ENCODE measurements around the gene SLC7A14. TPM values are rescaled to one million over a fixed set of nuclear protein-coding genes. Genes with fewer than 3 reads are reported as not detected.

SLC7A14 gene
- total RNA-seq, 2 experiments from 2014 or later: not detected

- TF ChIP-seq EZH2phosphoT487 (IDR thresholded peaks at IDR 0.05; ENCODE audit: borderline replicate concordance, low read depth, low read length) (no peak), CTCF (conservative IDR thresholded peaks at IDR 0.05; ENCODE audit: low read length) (no peak)
- H3K79me2 ChIP-seq (ENCODE audit: insufficient read depth, low read depth, low read length): no peaks in the 10 kb centered on the region
- CTCF ChIA-PET (ENCODE audit: unreplicated experiment): no interaction called here
Measured at GRCh38 chr3:170465955-170466354, 119.9 kb downstream of the SLC7A14 start.

GRCh38 chr3:170463011-170463410 lies 122.9 kb downstream of the SLC7A14 start:
- intact Hi-C loops (cut with micrococcal nuclease; ENCODE audit: unreplicated experiment): no loop called here
- CTCF ChIA-PET (ENCODE audit: unreplicated experiment): no interaction called here
- H4K20me1 ChIP-seq (ENCODE audit: insufficient read depth, low read length): no peaks in the 10 kb centered on the region
- no peak overlapping the region for H3K4me2 ChIP-seq (ENCODE audit: low read length)
- no peaks in the 10 kb centered on the region for H3K4me1 ChIP-seq (ENCODE audit: insufficient read depth, low read length, poor library complexity, severe bottlenecking)
- H3K9me3 ChIP-seq (ENCODE audit: low read length): no peaks in the 10 kb centered on the region
- no peak for TF ChIP-seq EZH2phosphoT487 (IDR thresholded peaks at IDR 0.05; ENCODE audit: borderline replicate concordance, low read depth, low read length)
- TF ChIP-seq CTCF (conservative IDR thresholded peaks at IDR 0.05; ENCODE audit: low read length): no peak
- H3K36me3 ChIP-seq (ENCODE audit: insufficient read depth, low read length): no peaks in the 10 kb centered on the region
- no peaks in the 10 kb centered on the region for H3K79me2 ChIP-seq (ENCODE audit: insufficient read depth, low read depth, low read length)
- BruUV-seq (replicated peaks): no TSS peak
- DNase-seq (ENCODE audit: low spot score): no peak
- no peak overlapping the region for H3K27ac ChIP-seq (ENCODE audit: low read depth, low read length, poor library complexity, severe bottlenecking)
- H2AFZ ChIP-seq (ENCODE audit: low read length): no peak overlapping the region
- H3K4me3 ChIP-seq (ENCODE audit: low read depth, low read length, poor library complexity, severe bottlenecking): no peak overlapping the region
- POLR2A ChIA-PET: interaction anchor here (0.8 to 1.0 kb wide), 2 partner anchors 70 to 1038 kb away, joined by 4 read pairs; no protein-coding TSS in a partner anchor
- H3K9me2 ChIP-seq (ENCODE audit: insufficient read depth, low read length): no peaks in the 10 kb centered on the region

More at GRCh38 chr3:170465955-170466354, 119.9 kb downstream of the SLC7A14 start:
- H3K4me1 ChIP-seq (ENCODE audit: insufficient read depth, low read length, poor library complexity, severe bottlenecking): no peaks in the 10 kb centered on the region
- no peak overlapping the region for H3K4me3 ChIP-seq (ENCODE audit: low read depth, low read length, poor library complexity, severe bottlenecking)
- intact Hi-C loops (cut with micrococcal nuclease; ENCODE audit: unreplicated experiment): no loop called here
- POLR2A ChIA-PET: interaction anchor here (0.6 to 0.7 kb wide), 2 partner anchors 16 to 1869 kb away, joined by 3 to 6 read pairs; no protein-coding TSS in a partner anchor
- no peak overlapping the region for H3K4me2 ChIP-seq (ENCODE audit: low read length)
- no TSS peak for BruUV-seq (replicated peaks)
- no peak for DNase-seq (ENCODE audit: low spot score)
- H3K36me3 ChIP-seq (ENCODE audit: insufficient read depth, low read length): no peaks in the 10 kb centered on the region
- no peak overlapping the region for H2AFZ ChIP-seq (ENCODE audit: low read length)
- no peaks in the 10 kb centered on the region for H3K9me2 ChIP-seq (ENCODE audit: insufficient read depth, low read length)
- no peak overlapping the region for H3K27ac ChIP-seq (ENCODE audit: low read depth, low read length, poor library complexity, severe bottlenecking)
- no peaks in the 10 kb centered on the region for H4K20me1 ChIP-seq (ENCODE audit: insufficient read depth, low read length)
- H3K9me3 ChIP-seq (ENCODE audit: low read length): no peaks in the 10 kb centered on the region

- TF ChIP-seq EZH2phosphoT487 (IDR thresholded peaks at IDR 0.05; ENCODE audit: borderline replicate concordance, low read depth, low read length) (no peak), CTCF (conservative IDR thresholded peaks at IDR 0.05; ENCODE audit: low read length) (no peak)
- Histone ChIP-seq H3K9me2 (ENCODE audit: insufficient read depth, low read length) (no peaks in the 10 kb centered on the region), H3K4me1 (ENCODE audit: insufficient read depth, low read length, poor library complexity, severe bottlenecking) (no peaks in the 10 kb centered on the region), H2AFZ (ENCODE audit: low read length) (no peak overlapping the region), H3K4me3 (ENCODE audit: low read depth, low read length, poor library complexity, severe bottlenecking) (no peak overlapping the region), H3K27ac (ENCODE audit: low read depth, low read length, poor library complexity, severe bottlenecking) (no peak overlapping the region), H3K79me2 (ENCODE audit: insufficient read depth, low read depth, low read length) (no peaks in the 10 kb centered on the region), H3K36me3 (ENCODE audit: insufficient read depth, low read length) (no peaks in the 10 kb centered on the region), H3K9me3 (ENCODE audit: low read length) (no peaks in the 10 kb centered on the region), H4K20me1 (ENCODE audit: insufficient read depth, low read length) (no peaks in the 10 kb centered on the region), H3K4me2 (ENCODE audit: low read length) (no peak overlapping the region)
- DNase-seq (ENCODE audit: low spot score): no peak
- ChIA-PET POLR2A (interaction anchor here (0.6 to 1.0 kb wide), 2 partner anchors 100 to 244 kb away, joined by 3 to 4 read pairs; no protein-coding TSS in a partner anchor), CTCF (ENCODE audit: unreplicated experiment) (no interaction called here)
- no TSS peak for BruUV-seq (replicated peaks)
- intact Hi-C loops (cut with micrococcal nuclease; ENCODE audit: unreplicated experiment): no loop called here
Measured at GRCh38 chr3:170458285-170458684, 127.6 kb downstream of the SLC7A14 start.
